Raji (cell line): ENCODE results near the gene INPP5E.

Experiments used
- POLR2A ChIP-seq: IDR thresholded peaks from 2 replicates; pipeline ENCODE4 v1.6.1; 2011; ENCODE audit warnings: low read depth, low read length, control low read depth; ENCODE audit not compliant: insufficient read depth

Gene INPP5E

GRCh38 chr9:136398286-136398685, 41.4 kb downstream of the INPP5E start:
- TF ChIP-seq POLR2A, result no peak

GRCh38 chr9:136397643-136398042, 42.0 kb downstream of the INPP5E start:
- no peak for TF ChIP-seq POLR2A

- TF ChIP-seq POLR2A, result no peak
Measured at GRCh38 chr9:136396219-136396515, 43.5 kb downstream of the INPP5E start.

GRCh38 chr9:136395345-136396218, 44.1 kb downstream of the INPP5E start:
- no peak for TF ChIP-seq POLR2A

- TF ChIP-seq POLR2A, result no peak
Measured at GRCh38 chr9:136395020-136395340, 44.7 kb downstream of the INPP5E start.

GRCh38 chr9:136394312-136395019, 45.2 kb downstream of the INPP5E start:
- no peak for TF ChIP-seq POLR2A

GRCh38 chr9:136393531-136393930, 46.1 kb downstream of the INPP5E start:
- TF ChIP-seq POLR2A, result no peak

- no peak for TF ChIP-seq POLR2A
Measured at GRCh38 chr9:136392538-136393449, 46.9 kb downstream of the INPP5E start.

GRCh38 chr9:136391737-136392537, 47.7 kb downstream of the INPP5E start:
- TF ChIP-seq POLR2A, result no peak

GRCh38 chr9:136389396-136389795, 50.2 kb downstream of the INPP5E start:
- no peak for TF ChIP-seq POLR2A

- no peak for TF ChIP-seq POLR2A
Measured at GRCh38 chr9:136387217-136387616, 52.4 kb downstream of the INPP5E start.

GRCh38 chr9:136386018-136386417, 53.6 kb downstream of the INPP5E start:
- no peak for TF ChIP-seq POLR2A

GRCh38 chr9:136385015-136385414, 54.6 kb downstream of the INPP5E start:
- no peak for TF ChIP-seq POLR2A

- no peak for TF ChIP-seq POLR2A
Measured at GRCh38 chr9:136383436-136383835, 56.2 kb downstream of the INPP5E start.
